WTC11 (cell line): ENCODE results near the gene DAPK3. TPM values are rescaled to one million over a fixed set of nuclear protein-coding genes. Genes with fewer than 3 reads are reported as not detected.
A peak's percentile ranks its signal among the peaks of the same experiment; 100 is the strongest.

Experiments
- AR ChIP-seq: fragments of 250-450 bp; sonication (Bioruptor Pico); IDR thresholded peaks from 2 replicates; pipeline ENCODE4 v1.9.0; 2021; ENCODE audit warnings: mild to moderate bottlenecking
- CREB1 ChIP-seq: sonication (generic); formaldehyde crosslinking; IDR thresholded peaks from 2 replicates; pipeline ENCODE4 v1.8.0; 2023; ENCODE audit warnings: mild to moderate bottlenecking, missing genetic modification reagents
- E2F4 ChIP-seq: sonication (generic); formaldehyde crosslinking; IDR thresholded peaks from 2 replicates; pipeline ENCODE4 v1.8.1; 2022; ENCODE audit warnings: low read depth, mild to moderate bottlenecking, moderate library complexity, missing genetic modification reagents, borderline replicate concordance
- FOXJ3 ChIP-seq: sonication (generic); formaldehyde crosslinking; IDR thresholded peaks from 2 replicates; pipeline ENCODE4 v1.9.0; 2021; ENCODE audit warnings: missing genetic modification reagents, mild to moderate bottlenecking, borderline replicate concordance
- FOXK1 ChIP-seq: sonication (generic); formaldehyde crosslinking; IDR thresholded peaks from 2 replicates; pipeline ENCODE4 v1.8.0; 2022; ENCODE audit warnings: mild to moderate bottlenecking, moderate library complexity, missing genetic modification reagents
- IRF2 ChIP-seq: sonication (generic); formaldehyde crosslinking; IDR thresholded peaks from 2 replicates; pipeline ENCODE4 v1.8.0; 2022; ENCODE audit warnings: low read depth, missing genetic modification reagents, borderline replicate concordance
- MYBL2 ChIP-seq: sonication (generic); formaldehyde crosslinking; IDR thresholded peaks from 2 replicates; pipeline ENCODE4 v1.8.1; 2023; ENCODE audit warnings: mild to moderate bottlenecking, moderate library complexity, missing genetic modification reagents
- NFATC4 ChIP-seq: fragments of 250-450 bp; sonication (Bioruptor Pico); IDR thresholded peaks from 2 replicates; pipeline ENCODE4 v1.9.0; 2021; ENCODE audit warnings: mild to moderate bottlenecking
- NFE2L1 ChIP-seq: sonication (generic); formaldehyde crosslinking; IDR thresholded peaks from 2 replicates; pipeline ENCODE4 v1.8.1; 2023; ENCODE audit warnings: missing genetic modification reagents
- NFYB ChIP-seq: sonication (generic); formaldehyde crosslinking; conservative IDR thresholded peaks from 2 replicates; pipeline ENCODE4 v1.8.0; 2022; ENCODE audit warnings: low read depth, missing genetic modification reagents
- RELA ChIP-seq: sonication (generic); formaldehyde crosslinking; IDR thresholded peaks from 2 replicates; pipeline ENCODE4 v1.8.1; 2022; ENCODE audit warnings: missing genetic modification reagents, mild to moderate bottlenecking, borderline replicate concordance
- SMAD4 ChIP-seq: sonication (generic); formaldehyde crosslinking; IDR thresholded peaks from 2 replicates; pipeline ENCODE4 v1.8.0; 2022; ENCODE audit warnings: mild to moderate bottlenecking, missing genetic modification reagents
- TCF7 ChIP-seq: sonication (generic); formaldehyde crosslinking; IDR thresholded peaks from 2 replicates; pipeline ENCODE4 v1.8.0; 2022; ENCODE audit warnings: mild to moderate bottlenecking, low read depth, missing genetic modification reagents, moderate library complexity
- TEAD4 ChIP-seq: sonication (generic); formaldehyde crosslinking; IDR thresholded peaks from 2 replicates; pipeline ENCODE4 v1.8.0; 2022; ENCODE audit warnings: mild to moderate bottlenecking, missing genetic modification reagents
- ZNF121 ChIP-seq: sonication (generic); formaldehyde crosslinking; IDR thresholded peaks from 2 replicates; pipeline ENCODE4 v1.8.0; 2023; ENCODE audit warnings: missing genetic modification reagents
- ZNF138 ChIP-seq: sonication (generic); formaldehyde crosslinking; conservative IDR thresholded peaks from 2 replicates; pipeline ENCODE4 v1.8.1; 2022; ENCODE audit warnings: mild to moderate bottlenecking, moderate library complexity, missing genetic modification reagents
- ZNF219 ChIP-seq: sonication (generic); formaldehyde crosslinking; IDR thresholded peaks from 2 replicates; pipeline ENCODE4 v1.8.0; 2023; ENCODE audit warnings: missing genetic modification reagents, mild to moderate bottlenecking, borderline replicate concordance
- ZNF317 ChIP-seq: sonication (generic); formaldehyde crosslinking; IDR thresholded peaks from 2 replicates; pipeline ENCODE4 v1.8.1; 2023; ENCODE audit warnings: low read depth, mild to moderate bottlenecking, moderate library complexity, missing genetic modification reagents, borderline replicate concordance
- ZNF416 ChIP-seq: fragments of 250-450 bp; sonication (Bioruptor Pico); IDR thresholded peaks from 2 replicates; pipeline ENCODE4 v1.9.0; 2021; ENCODE audit warnings: mild to moderate bottlenecking, inconsistent platforms
- ZNF423 ChIP-seq: fragments of 250-450 bp; sonication (Bioruptor Pico); IDR thresholded peaks from 2 replicates; pipeline ENCODE4 v2.1.2; 2022; ENCODE audit warnings: mild to moderate bottlenecking, moderate library complexity
- total RNA-seq: library from RNA; stranded (reverse); gene quantifications from 3 replicates; pipeline ENCODE4 v1.2.3, GENCODE V29; 2021
- TF ChIP-seq, protein P1 (sequence below): sonication (generic); formaldehyde crosslinking; IDR thresholded peaks from 2 replicates; pipeline ENCODE4 v1.8.0; 2022; ENCODE audit warnings: mild to moderate bottlenecking, missing genetic modification reagents
- TF ChIP-seq, protein P2 (sequence below): sonication (generic); formaldehyde crosslinking; IDR thresholded peaks from 2 replicates; pipeline ENCODE4 v1.8.1; 2022; ENCODE audit warnings: mild to moderate bottlenecking, moderate library complexity, missing genetic modification reagents
- TF ChIP-seq, protein P3 (sequence below): fragments of 250-450 bp; sonication (Bioruptor Pico); IDR thresholded peaks from 2 replicates; pipeline ENCODE4 v2.1.2; 2022; ENCODE audit warnings: mild to moderate bottlenecking, moderate library complexity
- TF ChIP-seq, protein P4 (sequence below): sonication (generic); formaldehyde crosslinking; IDR thresholded peaks from 2 replicates; pipeline ENCODE4 v1.8.0; 2022; ENCODE audit warnings: mild to moderate bottlenecking, missing genetic modification reagents
- TF ChIP-seq, protein P5 (sequence below): sonication (generic); formaldehyde crosslinking; IDR thresholded peaks from 2 replicates; pipeline ENCODE4 v1.8.1; 2023; ENCODE audit warnings: mild to moderate bottlenecking, moderate library complexity, missing genetic modification reagents
- TF ChIP-seq, protein P6 (sequence below): fragments of 250-450 bp; sonication (Bioruptor Pico); conservative IDR thresholded peaks from 2 replicates; pipeline ENCODE4 v1.9.0; 2021; ENCODE audit warnings: mild to moderate bottlenecking
- TF ChIP-seq, protein P7 (sequence below): sonication (generic); formaldehyde crosslinking; IDR thresholded peaks from 2 replicates; pipeline ENCODE4 v1.8.1; 2023; ENCODE audit warnings: mild to moderate bottlenecking, missing genetic modification reagents, moderate library complexity

The DAPK3 gene
- total RNA-seq, 1 experiment from 2014 or later, result 73.5 TPM

DNA sequence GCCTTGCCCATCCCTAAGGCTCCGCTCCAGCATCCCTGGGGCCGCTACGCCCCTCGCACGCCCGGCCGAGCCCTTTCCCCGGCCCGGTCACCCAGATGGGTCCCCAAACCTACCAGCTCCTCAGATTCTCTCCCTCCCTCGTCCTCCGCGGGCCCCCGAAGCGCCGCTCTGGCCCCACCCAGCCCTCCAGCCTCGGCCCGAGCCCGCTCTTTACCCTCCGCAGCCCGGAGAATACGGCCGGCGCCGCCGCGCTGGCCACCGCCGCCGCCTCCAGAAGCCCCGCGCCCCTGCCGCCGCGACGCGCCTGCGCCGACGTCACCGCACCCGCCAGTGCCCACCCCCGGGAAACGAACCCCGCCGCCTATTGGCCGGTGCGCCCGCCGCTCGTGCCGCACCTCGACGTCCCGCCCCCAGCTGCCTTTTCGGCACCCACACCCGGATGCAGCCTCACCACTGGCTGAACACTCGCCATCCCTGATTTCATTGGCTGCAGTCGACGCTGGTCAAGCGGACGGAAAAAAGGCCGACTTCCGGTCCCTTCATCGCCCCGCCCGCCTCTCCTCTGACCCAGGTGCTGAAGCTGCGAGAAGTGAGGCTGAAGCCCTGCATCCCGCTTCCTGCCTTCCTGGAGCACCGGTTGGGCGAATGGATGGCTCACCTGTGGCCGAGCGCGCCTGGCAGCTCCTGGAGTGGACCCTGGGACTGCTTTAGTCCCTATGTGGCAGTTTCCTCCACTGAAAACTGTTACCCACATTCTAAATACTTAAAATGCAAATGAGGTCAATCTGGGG lies at the start of gene DAPK3 (continued):
- TF ChIP-seq AR (CRISPR knock-in tag) (peak; percentile 83), IRF2 (CRISPR knock-in tag) (no peak), MYBL2 (CRISPR knock-in tag) (no peak), ZNF219 (no peak), FOXJ3 (CRISPR knock-in tag) (no peak), SMAD4 (CRISPR knock-in tag) (no peak), ZNF416 (peak; percentile 81), FOXK1 (peak; percentile 75), NFE2L1 (CRISPR knock-in tag) (peak; percentile 76), ZNF423 (CRISPR knock-in tag) (no peak), TCF7 (CRISPR knock-in tag) (0 out of 2 replicates have a peak, but pooled peaks have one; percentile 65), NFYB (CRISPR knock-in tag) (peak; percentile 94), ZNF138 (CRISPR knock-in tag) (no peak; the same call in 1 of the 2 replicates), ZNF317 (CRISPR knock-in tag) (no peak), TEAD4 (CRISPR knock-in tag) (no peak), CREB1 (no peak), NFATC4 (CRISPR knock-in tag) (peak; percentile 89; the same call in 1 of the 2 replicates), E2F4 (no peak), RELA (CRISPR knock-in tag) (no peak), ZNF121 (CRISPR knock-in tag) (no peak)
- TF ChIP-seq, protein P1, sequence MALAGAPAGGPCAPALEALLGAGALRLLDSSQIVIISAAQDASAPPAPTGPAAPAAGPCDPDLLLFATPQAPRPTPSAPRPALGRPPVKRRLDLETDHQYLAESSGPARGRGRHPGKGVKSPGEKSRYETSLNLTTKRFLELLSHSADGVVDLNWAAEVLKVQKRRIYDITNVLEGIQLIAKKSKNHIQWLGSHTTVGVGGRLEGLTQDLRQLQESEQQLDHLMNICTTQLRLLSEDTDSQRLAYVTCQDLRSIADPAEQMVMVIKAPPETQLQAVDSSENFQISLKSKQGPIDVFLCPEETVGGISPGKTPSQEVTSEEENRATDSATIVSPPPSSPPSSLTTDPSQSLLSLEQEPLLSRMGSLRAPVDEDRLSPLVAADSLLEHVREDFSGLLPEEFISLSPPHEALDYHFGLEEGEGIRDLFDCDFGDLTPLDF, result no peak
- TF ChIP-seq, protein P2, sequence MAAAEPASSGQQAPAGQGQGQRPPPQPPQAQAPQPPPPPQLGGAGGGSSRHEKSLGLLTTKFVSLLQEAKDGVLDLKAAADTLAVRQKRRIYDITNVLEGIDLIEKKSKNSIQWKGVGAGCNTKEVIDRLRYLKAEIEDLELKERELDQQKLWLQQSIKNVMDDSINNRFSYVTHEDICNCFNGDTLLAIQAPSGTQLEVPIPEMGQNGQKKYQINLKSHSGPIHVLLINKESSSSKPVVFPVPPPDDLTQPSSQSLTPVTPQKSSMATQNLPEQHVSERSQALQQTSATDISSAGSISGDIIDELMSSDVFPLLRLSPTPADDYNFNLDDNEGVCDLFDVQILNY, result peak; percentile 70
- TF ChIP-seq, protein P3, sequence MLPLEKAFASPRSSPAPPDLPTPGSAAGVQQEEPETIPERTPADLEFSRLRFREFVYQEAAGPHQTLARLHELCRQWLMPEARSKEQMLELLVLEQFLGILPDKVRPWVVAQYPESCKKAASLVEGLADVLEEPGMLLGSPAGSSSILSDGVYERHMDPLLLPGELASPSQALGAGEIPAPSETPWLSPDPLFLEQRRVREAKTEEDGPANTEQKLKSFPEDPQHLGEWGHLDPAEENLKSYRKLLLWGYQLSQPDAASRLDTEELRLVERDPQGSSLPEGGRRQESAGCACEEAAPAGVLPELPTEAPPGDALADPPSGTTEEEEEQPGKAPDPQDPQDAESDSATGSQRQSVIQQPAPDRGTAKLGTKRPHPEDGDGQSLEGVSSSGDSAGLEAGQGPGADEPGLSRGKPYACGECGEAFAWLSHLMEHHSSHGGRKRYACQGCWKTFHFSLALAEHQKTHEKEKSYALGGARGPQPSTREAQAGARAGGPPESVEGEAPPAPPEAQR (CRISPR knock-in tag), result no peak
- TF ChIP-seq, protein P4, sequence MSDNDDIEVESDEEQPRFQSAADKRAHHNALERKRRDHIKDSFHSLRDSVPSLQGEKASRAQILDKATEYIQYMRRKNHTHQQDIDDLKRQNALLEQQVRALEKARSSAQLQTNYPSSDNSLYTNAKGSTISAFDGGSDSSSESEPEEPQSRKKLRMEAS (CRISPR knock-in tag), result peak; percentile 65
- TF ChIP-seq, protein P5, sequence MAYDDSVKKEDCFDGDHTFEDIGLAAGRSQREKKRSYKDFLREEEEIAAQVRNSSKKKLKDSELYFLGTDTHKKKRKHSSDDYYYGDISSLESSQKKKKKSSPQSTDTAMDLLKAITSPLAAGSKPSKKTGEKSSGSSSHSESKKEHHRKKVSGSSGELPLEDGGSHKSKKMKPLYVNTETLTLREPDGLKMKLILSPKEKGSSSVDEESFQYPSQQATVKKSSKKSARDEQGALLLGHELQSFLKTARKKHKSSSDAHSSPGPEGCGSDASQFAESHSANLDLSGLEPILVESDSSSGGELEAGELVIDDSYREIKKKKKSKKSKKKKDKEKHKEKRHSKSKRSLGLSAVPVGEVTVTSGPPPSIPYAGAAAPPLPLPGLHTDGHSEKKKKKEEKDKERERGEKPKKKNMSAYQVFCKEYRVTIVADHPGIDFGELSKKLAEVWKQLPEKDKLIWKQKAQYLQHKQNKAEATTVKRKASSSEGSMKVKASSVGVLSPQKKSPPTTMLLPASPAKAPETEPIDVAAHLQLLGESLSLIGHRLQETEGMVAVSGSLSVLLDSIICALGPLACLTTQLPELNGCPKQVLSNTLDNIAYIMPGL (CRISPR knock-in tag), result no peak
- TF ChIP-seq, protein P6, sequence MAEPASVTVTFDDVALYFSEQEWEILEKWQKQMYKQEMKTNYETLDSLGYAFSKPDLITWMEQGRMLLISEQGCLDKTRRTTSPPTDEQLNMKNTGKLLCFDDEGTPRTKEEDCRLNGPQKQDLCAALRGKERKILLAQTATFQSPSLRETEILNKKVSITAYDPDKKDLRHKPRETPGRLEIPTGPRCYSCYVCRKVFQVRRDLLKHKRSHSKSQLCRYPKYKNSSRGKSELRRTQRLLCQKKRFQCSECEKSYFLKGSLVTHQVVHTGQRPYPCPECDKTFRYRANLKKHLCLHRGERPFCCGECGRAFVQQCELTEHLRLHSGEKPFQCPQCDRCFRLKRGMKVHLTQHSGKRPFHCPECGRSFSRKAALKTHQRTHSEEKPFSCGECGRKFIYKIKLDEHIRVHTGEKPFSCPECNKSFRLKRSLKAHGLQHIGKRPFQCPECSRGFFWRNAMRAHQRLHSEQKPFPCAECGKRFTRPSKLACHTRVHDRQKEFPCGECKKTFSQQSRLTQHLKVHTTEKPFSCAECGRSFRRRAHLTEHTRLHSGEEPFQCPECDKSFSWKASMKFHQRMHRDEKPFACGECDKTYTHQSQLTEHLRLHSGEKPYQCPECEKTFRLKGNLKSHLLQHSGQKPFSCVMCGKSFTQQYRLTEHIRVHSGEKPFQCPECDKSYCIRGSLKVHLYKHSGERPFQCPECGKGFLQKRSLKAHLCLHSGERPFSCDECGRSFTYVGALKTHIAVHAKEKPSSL (CRISPR knock-in tag), result peak; percentile 88
- TF ChIP-seq, protein P7, sequence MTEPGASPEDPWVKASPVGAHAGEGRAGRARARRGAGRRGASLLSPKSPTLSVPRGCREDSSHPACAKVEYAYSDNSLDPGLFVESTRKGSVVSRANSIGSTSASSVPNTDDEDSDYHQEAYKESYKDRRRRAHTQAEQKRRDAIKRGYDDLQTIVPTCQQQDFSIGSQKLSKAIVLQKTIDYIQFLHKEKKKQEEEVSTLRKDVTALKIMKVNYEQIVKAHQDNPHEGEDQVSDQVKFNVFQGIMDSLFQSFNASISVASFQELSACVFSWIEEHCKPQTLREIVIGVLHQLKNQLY (CRISPR knock-in tag), result no peak
